IMR-90 (cell line): ENCODE results near the gene ZNF513. TPM values are rescaled to one million over a fixed set of nuclear protein-coding genes. Genes with fewer than 3 reads are reported as not detected.

ENCODE experiments used
- ATAC-seq: fragments of 200-7000 bp; cut with Tn5 transposase; 2 replicates; pipeline ENCODE4 v1.9.1; 2020; ENCODE audit warnings: low read depth, mild to moderate bottlenecking, moderate library complexity
- BruUV-seq: library from RNA; stranded (reverse); fragments of 400-500 nt; replicated peaks from 2 replicates; lab custom pipeline; 2021; lab: Mats Ljungman, UMichigan
- CTCF ChIA-PET: fragments of 300-600 bp; formaldehyde crosslinking; extraction: SDS; loops from one replicate; lab custom pipeline; 2021; ENCODE audit warnings: antibody characterized with exemption; lab: Yijun Ruan, JAX
- POLR2A ChIA-PET: fragments of 300-600 bp; sonication (Branson Sonifier 250); formaldehyde crosslinking; loops from one replicate; lab custom pipeline; 2022; ENCODE audit warnings: antibody characterized with exemption; ENCODE audit not compliant: unreplicated experiment; lab: Charles Lee
- DNase-seq: peaks from one replicate; pipeline ENCODE4 v3.0.0; 2013
- H2AFZ ChIP-seq: replicated peaks from 2 replicates; pipeline ENCODE3; 2013; ENCODE audit warnings: low read length, mild to moderate bottlenecking; ENCODE audit not compliant: poor library complexity
- H2AK5ac ChIP-seq: 2 replicates; pipeline ENCODE4 v1.6.1; 2013; ENCODE audit warnings: low read depth, low read length, inconsistent platforms
- H2AK9ac ChIP-seq: replicated peaks from 2 replicates; pipeline ENCODE3; 2013; ENCODE audit warnings: mild to moderate bottlenecking, low read depth, low read length, moderate library complexity; ENCODE audit not compliant: poor library complexity
- H2BK120ac ChIP-seq: 2 replicates; pipeline ENCODE4 v1.6.1; 2013; ENCODE audit warnings: low read depth, low read length, inconsistent platforms
- H2BK15ac ChIP-seq: 3 replicates; pipeline ENCODE4 v1.6.1; 2013; ENCODE audit warnings: low read depth, low read length, inconsistent platforms
- H2BK20ac ChIP-seq: 2 replicates; pipeline ENCODE4 v1.6.1; 2013; ENCODE audit warnings: low read depth, mild to moderate bottlenecking, inconsistent platforms, low read length, moderate library complexity
- H2BK5ac ChIP-seq: 2 replicates; pipeline ENCODE4 v1.6.1; 2013; ENCODE audit warnings: mild to moderate bottlenecking, low read depth, low read length, inconsistent platforms; ENCODE audit not compliant: poor library complexity, severe bottlenecking
- H3K14ac ChIP-seq: replicated peaks from 2 replicates; pipeline ENCODE4 v1.6.1; 2013; ENCODE audit warnings: low read depth, low read length, inconsistent platforms
- H3K18ac ChIP-seq: 2 replicates; pipeline ENCODE4 v1.6.1; 2013; ENCODE audit warnings: low read depth, low read length, control low read depth
- H3K23ac ChIP-seq: 2 replicates; pipeline ENCODE4 v1.6.1; 2013; ENCODE audit warnings: low read depth, low read length, inconsistent platforms
- H3K27ac ChIP-seq: 2 replicates; pipeline ENCODE4 v1.5.1; 2013; ENCODE audit warnings: mild to moderate bottlenecking, control low read depth, low read length; ENCODE audit not compliant: insufficient read depth
- H3K27me3 ChIP-seq: 2 replicates; pipeline ENCODE4 v1.6.1; 2013; ENCODE audit warnings: low read length; ENCODE audit not compliant: control insufficient read depth, insufficient read depth
- H3K36me3 ChIP-seq: 2 replicates; pipeline ENCODE4 v1.6.1; 2013; ENCODE audit warnings: low read length, mixed read lengths; ENCODE audit not compliant: control insufficient read depth, insufficient read depth
- H3K4ac ChIP-seq: 2 replicates; pipeline ENCODE4 v1.6.1; 2013; ENCODE audit warnings: low read depth, low read length, inconsistent platforms
- H3K4me1 ChIP-seq: 2 replicates; pipeline ENCODE4 v1.6.1; 2013; ENCODE audit warnings: low read length, mixed read lengths; ENCODE audit not compliant: control insufficient read depth, insufficient read depth
- H3K4me2 ChIP-seq: 2 replicates; pipeline ENCODE4 v1.6.1; 2013; ENCODE audit warnings: low read depth, mild to moderate bottlenecking, control low read depth, low read length, moderate library complexity
- H3K4me3 ChIP-seq: 2 replicates; pipeline ENCODE4 v1.5.1; 2013; ENCODE audit warnings: low read depth, mild to moderate bottlenecking, control low read depth, low read length, moderate library complexity; ENCODE audit not compliant: insufficient read depth
- H3K56ac ChIP-seq: 2 replicates; pipeline ENCODE4 v1.6.1; 2013; ENCODE audit warnings: low read length, inconsistent platforms; ENCODE audit not compliant: insufficient read depth; ENCODE audit errors: extremely low read depth
- H3K79me1 ChIP-seq, 2 experiments: 2 replicates each; pipeline ENCODE4 v1.6.1; 2013; ENCODE audit warnings: low read length in 2 of 2, inconsistent platforms in 1 of 2, low read depth in 1 of 2
- H3K9ac ChIP-seq: 2 replicates; pipeline ENCODE4 v1.6.1; 2013; ENCODE audit warnings: low read depth, low read length, control low read depth
- H3K9me1 ChIP-seq: 2 replicates; pipeline ENCODE4 v1.6.1; 2013; ENCODE audit warnings: low read length, inconsistent platforms; ENCODE audit not compliant: insufficient read depth
- H3K9me3 ChIP-seq: 2 replicates; pipeline ENCODE4 v1.6.1; 2013; ENCODE audit warnings: low read length; ENCODE audit not compliant: control insufficient read depth, insufficient read depth
- H4K20me1 ChIP-seq: 2 replicates; pipeline ENCODE4 v1.6.1; 2013; ENCODE audit warnings: low read length, inconsistent platforms; ENCODE audit not compliant: insufficient read depth
- H4K5ac ChIP-seq: 2 replicates; pipeline ENCODE4 v1.6.1; 2013; ENCODE audit warnings: mild to moderate bottlenecking, low read depth, low read length, control low read depth
- H4K8ac ChIP-seq, 2 experiments: 2 replicates each; pipeline ENCODE4 v1.6.1; 2013; ENCODE audit warnings: low read depth in 2 of 2, low read length in 2 of 2, control low read depth in 1 of 2, inconsistent platforms in 1 of 2
- H4K91ac ChIP-seq: 2 replicates; pipeline ENCODE4 v1.6.1; 2013; ENCODE audit warnings: low read depth, low read length, inconsistent platforms; ENCODE audit not compliant: insufficient read depth
- ELK1 ChIP-seq: fragments of 150-350 bp; IDR thresholded peaks from 2 replicates; pipeline ENCODE4 v1.6.1; 2016; ENCODE audit warnings: low read depth, mild to moderate bottlenecking, low read length, moderate library complexity, borderline replicate concordance
- FOS ChIP-seq: fragments of 150-350 bp; IDR thresholded peaks from 2 replicates; pipeline ENCODE4 v1.6.1; 2016; ENCODE audit warnings: low read depth, low read length
- MAZ ChIP-seq: IDR thresholded peaks from 2 replicates; pipeline ENCODE4 v1.6.1; 2012; ENCODE audit warnings: low read depth, mild to moderate bottlenecking, low read length, improper control_type of control experiment, moderate library complexity, borderline replicate concordance
- POLR2A ChIP-seq: IDR thresholded peaks from 2 replicates; pipeline ENCODE4 v1.6.1; 2012; ENCODE audit warnings: mild to moderate bottlenecking, low read depth, low read length
- USF2 ChIP-seq: fragments of 150-350 bp; IDR thresholded peaks from 2 replicates; pipeline ENCODE4 v1.6.1; 2017; ENCODE audit warnings: mild to moderate bottlenecking, antibody characterized with exemption, low read length, low read depth
- WGBS, 2 experiments: methylation state at CpG; one replicate each; pipeline versions ENCODE4 v1.1.5 to v1.1.7; 2013; ENCODE audit warnings: missing lambda C conversion rate in 2 of 2; ENCODE audit not compliant: insufficient read length in 1 of 2; ENCODE audit errors: extremely low coverage in 2 of 2; 5-methylcytosine and 5-hydroxymethylcytosine counted together
- dilution Hi-C: fragments of 300-500 bp; cut with HindIII; formaldehyde crosslinking; loops from one replicate; pipeline ENCODE4 v1.14.3; 2018; ENCODE audit warnings: low sequenced_read_pairs; ENCODE audit not compliant: unreplicated experiment
- in situ Hi-C: fragments of 300-500 bp; cut with MboI; formaldehyde crosslinking; loops from 3 replicates; pipeline ENCODE4 v1.14.3; 2019; ENCODE audit warnings: low sequenced_read_pairs, inconsistent platforms, mixed read lengths
- intact Hi-C: fragments of 100-400 bp; cut with micrococcal nuclease; formaldehyde crosslinking; loops from 2 replicates; pipeline ENCODE4 v1.10.0; 2022
- polyA plus RNA-seq, 3 experiments: library from polyadenylated mRNA; depleted of rRNA; stranded (reverse); fragments of >200 nt; gene quantifications; 2 replicates each; pipeline ENCODE4 v1.2.3, GENCODE V29; 2012; ENCODE audit warnings: low replicate concordance in 1 of 3
- total RNA-seq: library from RNA; depleted of rRNA; stranded (reverse); fragments of >200 nt; gene quantifications from 2 replicates; pipeline ENCODE4 v1.2.3, GENCODE V29; 2012

The ZNF513 gene
- total and polyA plus RNA-seq, 2 of the 4 experiments (the other 2 are of a cell fraction), result 3.4 to 23.7 TPM

- Histone ChIP-seq H3K4ac (peak overlapping the region; percentile 93), H3K27ac (peak overlapping the region; percentile 75), H3K14ac (peak overlapping the region; percentile 93), H4K8ac (peak overlapping the region; percentile 38 to 95), H2AK5ac (peak overlapping the region; percentile 89), H3K9me1 (0 out of 2 replicates have a peak, but pooled peaks cover 3% of the 10 kb centered on the region), H2AK9ac (peak overlapping the region; percentile 99), H3K36me3 (peaks cover 65% of the 10 kb centered on the region), H2BK15ac (0 out of 3 replicates have a peak overlapping the region, but pooled peaks have one; percentile 48), H2BK5ac (peak overlapping the region; percentile 83), H3K18ac (peak overlapping the region; percentile 68; the same call in 1 of the 2 replicates), H4K5ac (peak overlapping the region; percentile 90), H3K4me2 (peak overlapping the region; percentile 94), H2BK120ac (peak overlapping the region; percentile 45; the same call in 1 of the 2 replicates), H3K79me1 (peaks cover 12 to 47% of the 10 kb centered on the region in 2 experiments; a peak in 3 of 4 replicates), H4K91ac (peak overlapping the region; percentile 77), H3K27me3 (no peaks in the 10 kb centered on the region), H3K9me3 (no peaks in the 10 kb centered on the region), H4K20me1 (peaks cover 17% of the 10 kb centered on the region; the same call in 1 of the 2 replicates), H2BK20ac (no peak overlapping the region), H3K9ac (peak overlapping the region; percentile 87), H3K4me1 (peaks cover 6% of the 10 kb centered on the region), H3K23ac (peak overlapping the region; percentile 94), H2AFZ (peak overlapping the region; percentile 95), H3K4me3 (peak overlapping the region; percentile 81), H3K56ac (peak overlapping the region; percentile 73; the same call in 1 of the 2 replicates)
- ATAC-seq (peak; percentile 53), DNase-seq (peak; percentile 76)
- CTCF ChIA-PET, result no interaction called here
- BruUV-seq, result no TSS peak
- dilution Hi-C loops, result no loop called here
- peak; percentile 45 for TF ChIP-seq USF2
- TF ChIP-seq FOS, result no peak
- TF ChIP-seq ELK1, result no peak
- TF ChIP-seq POLR2A, result peak; percentile 73
- TF ChIP-seq MAZ, result no peak
- 1% methylated on average over 19 of the region's 35 CpGs; no CpG with 5 or more reads in 1 of the 2 experiments for WGBS, 2 experiments
- intact Hi-C loops, result no loop called here
- in situ Hi-C loops, result no loop called here
- POLR2A ChIA-PET, result interaction anchor here (1.9 kb wide), 1 partner anchor 23 kb away, joined by 5 read pairs; the partner anchor contains the start of gene GTF3C2
Measured at GRCh38 chr2:27379836-27380625, 503 bp downstream of the ZNF513 start.
